ENCODE data around the gene GSTO2.

Gene GSTO2

GRCh38 chr10:104328896-104329710 is 60.1 kb downstream of the GSTO2 start:
- peak; percentile 75 to 85 for DNase-seq

- DNase-seq, result no peak
Observed at GRCh38 chr10:104329735-104330134, 60.8 kb downstream of the GSTO2 start.

- DNase-seq, result no peak
Observed at GRCh38 chr10:104330168-104331110, 61.5 kb downstream of the GSTO2 start.

- no peak for DNase-seq
Observed at GRCh38 chr10:104331208-104331838, 62.3 kb downstream of the GSTO2 start.

- DNase-seq, result no peak
Observed at GRCh38 chr10:104332243-104333031, 63.5 kb downstream of the GSTO2 start.

GRCh38 chr10:104333032-104333727 is 64.2 kb downstream of the GSTO2 start:
- peak; percentile 56 to 72 for DNase-seq

- no peak for DNase-seq
Observed at GRCh38 chr10:104333728-104334373, 64.9 kb downstream of the GSTO2 start.

GRCh38 chr10:104334561-104334960 is 65.6 kb downstream of the GSTO2 start:
- no peak for DNase-seq

GRCh38 chr10:104334965-104335650 is 66.1 kb downstream of the GSTO2 start:
- no peak for DNase-seq

GRCh38 chr10:104336821-104337467 is 68.0 kb downstream of the GSTO2 start:
- no peak for DNase-seq

- DNase-seq, result no peak
Observed at GRCh38 chr10:104337521-104337984, 68.6 kb downstream of the GSTO2 start.

GRCh38 chr10:104337985-104338735 is 69.2 kb downstream of the GSTO2 start, which contains the start of gene ITPRIP:
Gene ITPRIP, minus strand, starts transcription at chr10:104338465. Its CDS starts 22,414 bp downstream, at chr10:104316051.
- peak; percentile 67 to 77 for DNase-seq

GRCh38 chr10:104339469-104340110 is 70.6 kb downstream of the GSTO2 start:
- no peak for DNase-seq

GRCh38 chr10:104340111-104340526 is 71.1 kb downstream of the GSTO2 start:
- no peak for DNase-seq

- no peak for DNase-seq
Observed at GRCh38 chr10:104340641-104341040, 71.7 kb downstream of the GSTO2 start.

GRCh38 chr10:104342941-104343411 is 74.0 kb downstream of the GSTO2 start:
- no peak for DNase-seq

- no peak for DNase-seq
Observed at GRCh38 chr10:104344219-104344618, 75.2 kb downstream of the GSTO2 start.

- no peak for DNase-seq
Observed at GRCh38 chr10:104345515-104345914, 76.5 kb downstream of the GSTO2 start.

Measured in activated CD4-positive, alpha-beta T cell treated with anti-CD3 and anti-CD28 coated beads for 4 hours (primary cell).